Uterus (tissue), 4 donors: ENCODE results near the gene TTLL7. TPM values are rescaled to one million over a fixed set of nuclear protein-coding genes. Genes with fewer than 3 reads are reported as not detected.

Experiments
- DNase-seq, 2 donors: peaks; one replicate each; pipeline ENCODE4 v3.0.0-alpha.2; 2019 to 2020
- H3K27ac ChIP-seq, 2 donors: fragments of 200-600 bp; sonication (generic); 1 replicate in 1 of 2; 2 replicates in 1 of 2; pipeline ENCODE4 v1.5.1; 2016 to 2018
- H3K27me3 ChIP-seq, 2 donors: fragments of 200-600 bp; sonication (generic); one replicate each; pipeline ENCODE4 v1.5.1; 2018 to 2019; ENCODE audit warnings: control low read depth in 1 of 2
- H3K36me3 ChIP-seq, 2 donors: fragments of 200-600 bp; sonication (generic); one replicate each; pipeline ENCODE4 v1.5.1; 2019; ENCODE audit warnings: control low read depth in 1 of 2
- H3K4me1 ChIP-seq, 2 donors: fragments of 200-600 bp; sonication (generic); one replicate each; pipeline ENCODE4 v1.5.1; 2018 to 2019; ENCODE audit warnings: control low read depth in 1 of 2
- H3K4me3 ChIP-seq, 2 donors: fragments of 200-600 bp; sonication (generic); 1 replicate in 1 of 2; 2 replicates in 1 of 2; pipeline ENCODE4 v1.5.1; 2018 to 2019; ENCODE audit warnings: mild to moderate bottlenecking in 1 of 2
- H3K9me3 ChIP-seq, 2 donors: fragments of 200-600 bp; sonication (generic); one replicate each; pipeline ENCODE4 v1.5.1; 2019; ENCODE audit warnings: control low read depth in 1 of 2
- CTCF ChIP-seq, 4 experiments: fragments of 200-600 bp in 2 of 4; fragments of 450-650 bp in 2 of 4; sonication (generic) in 2 of 4; IDR thresholded peaks; one replicate each; pipeline ENCODE4 v1.5.1; 2016 to 2019; ENCODE audit warnings: antibody characterized with exemption in 4 of 4, mild to moderate bottlenecking in 2 of 4, moderate library complexity in 1 of 4
- POLR2A ChIP-seq, 2 donors: fragments of 450-650 bp; IDR thresholded peaks; one replicate each; pipeline ENCODE4 v1.6.1; 2016; ENCODE audit warnings: antibody characterized with exemption in 2 of 2, mild to moderate bottlenecking in 1 of 2, moderate library complexity in 1 of 2
- intact Hi-C: fragments of 100-400 bp; cut with DNase I; formaldehyde crosslinking; loops from one replicate; pipeline ENCODE4 v1.15.1; 2023; ENCODE audit warnings: low total_unique reads
- total RNA-seq, 4 donors: library from RNA; depleted of rRNA in 3 of 4; stranded (reverse); fragments of >200 nt in 3 of 4; gene quantifications; one replicate each; pipeline versions ENCODE4 v1.1.0 to v1.2.4, GENCODE V29; 2014 to 2023
- donor health status: DM: yes; HTN: yes; CAD: no.

Gene TTLL7
- total RNA-seq, 4 donors from 2014 or later: 16.2 to 61.0 (median 34.1) TPM

- DNase-seq: no peak
- H3K9me3 ChIP-seq: no peaks in the 10 kb centered on the region
- no peak overlapping the region for H3K4me3 ChIP-seq
- no peaks in the 10 kb centered on the region for H3K27me3 ChIP-seq
- no peaks in the 10 kb centered on the region for H3K4me1 ChIP-seq
- H3K27ac ChIP-seq: no peak overlapping the region
- intact Hi-C loops: loop anchor here (10.0 kb wide), 1 partner anchor 500 kb away; no protein-coding TSS in a partner anchor
- H3K36me3 ChIP-seq: no peaks in the 10 kb centered on the region
- TF ChIP-seq CTCF (IDR thresholded peaks at IDR 0.05) (no peak), POLR2A (IDR thresholded peaks at IDR 0.05) (no peak)
Measured at GRCh38 chr1:83934550-83934949, 64.4 kb downstream of the TTLL7 start.

GRCh38 chr1:83932693-83933092, 66.2 kb downstream of the TTLL7 start:
- Histone ChIP-seq H3K9me3 (no peaks in the 10 kb centered on the region), H3K27ac (no peak overlapping the region), H3K36me3 (no peaks in the 10 kb centered on the region), H3K4me3 (no peak overlapping the region), H3K27me3 (no peaks in the 10 kb centered on the region), H3K4me1 (no peaks in the 10 kb centered on the region)
- TF ChIP-seq POLR2A (IDR thresholded peaks at IDR 0.05) (no peak), CTCF (IDR thresholded peaks at IDR 0.05) (no peak)
- intact Hi-C loops: loop anchor here (10.0 kb wide), 1 partner anchor 502 kb away; no protein-coding TSS in a partner anchor
- DNase-seq: no peak

GRCh38 chr1:83932281-83932680, 66.7 kb downstream of the TTLL7 start:
- Histone ChIP-seq H3K4me3 (no peak overlapping the region), H3K9me3 (no peaks in the 10 kb centered on the region), H3K27ac (no peak overlapping the region), H3K4me1 (no peaks in the 10 kb centered on the region), H3K27me3 (no peaks in the 10 kb centered on the region), H3K36me3 (no peaks in the 10 kb centered on the region)
- TF ChIP-seq POLR2A (IDR thresholded peaks at IDR 0.05) (no peak), CTCF (IDR thresholded peaks at IDR 0.05) (no peak)
- no peak for DNase-seq
- intact Hi-C loops: loop anchor here (10.0 kb wide), 1 partner anchor 503 kb away; no protein-coding TSS in a partner anchor

GRCh38 chr1:83931658-83932253, 67.2 kb downstream of the TTLL7 start:
- TF ChIP-seq POLR2A (IDR thresholded peaks at IDR 0.05): no peak
- TF ChIP-seq CTCF (IDR thresholded peaks at IDR 0.05): peak; percentile 59 to 66 (median 62)
- Histone ChIP-seq H3K9me3 (no peaks in the 10 kb centered on the region), H3K36me3 (no peaks in the 10 kb centered on the region), H3K27ac (no peak overlapping the region), H3K27me3 (no peaks in the 10 kb centered on the region), H3K4me1 (no peaks in the 10 kb centered on the region), H3K4me3 (no peak overlapping the region)
- intact Hi-C loops: loop anchor here (10.0 kb wide), 1 partner anchor 503 kb away; no protein-coding TSS in a partner anchor
- peak in 1 of 2 donors; percentile 22 for DNase-seq

- H3K9me3 ChIP-seq: no peaks in the 10 kb centered on the region
- H3K27me3 ChIP-seq: no peaks in the 10 kb centered on the region
- no peak for TF ChIP-seq CTCF (IDR thresholded peaks at IDR 0.05)
- no peak for TF ChIP-seq POLR2A (IDR thresholded peaks at IDR 0.05)
- no peak overlapping the region for H3K27ac ChIP-seq
- H3K36me3 ChIP-seq: no peaks in the 10 kb centered on the region
- no peak for DNase-seq
- intact Hi-C loops: no loop called here
- no peak overlapping the region for H3K4me3 ChIP-seq
- no peaks in the 10 kb centered on the region for H3K4me1 ChIP-seq
Measured at GRCh38 chr1:83929184-83929583, 69.7 kb downstream of the TTLL7 start.
